HG02981 (cell line): ENCODE results near the gene RAB6B.

Experiments
- ATAC-seq: cut with Tn5 transposase; IDR thresholded peaks from one replicate; pipeline ENCODE4 v1.9.1; 2021; ENCODE audit warnings: mild to moderate bottlenecking, moderate library complexity; ENCODE audit not compliant: unreplicated experiment

Gene RAB6B

DNA sequence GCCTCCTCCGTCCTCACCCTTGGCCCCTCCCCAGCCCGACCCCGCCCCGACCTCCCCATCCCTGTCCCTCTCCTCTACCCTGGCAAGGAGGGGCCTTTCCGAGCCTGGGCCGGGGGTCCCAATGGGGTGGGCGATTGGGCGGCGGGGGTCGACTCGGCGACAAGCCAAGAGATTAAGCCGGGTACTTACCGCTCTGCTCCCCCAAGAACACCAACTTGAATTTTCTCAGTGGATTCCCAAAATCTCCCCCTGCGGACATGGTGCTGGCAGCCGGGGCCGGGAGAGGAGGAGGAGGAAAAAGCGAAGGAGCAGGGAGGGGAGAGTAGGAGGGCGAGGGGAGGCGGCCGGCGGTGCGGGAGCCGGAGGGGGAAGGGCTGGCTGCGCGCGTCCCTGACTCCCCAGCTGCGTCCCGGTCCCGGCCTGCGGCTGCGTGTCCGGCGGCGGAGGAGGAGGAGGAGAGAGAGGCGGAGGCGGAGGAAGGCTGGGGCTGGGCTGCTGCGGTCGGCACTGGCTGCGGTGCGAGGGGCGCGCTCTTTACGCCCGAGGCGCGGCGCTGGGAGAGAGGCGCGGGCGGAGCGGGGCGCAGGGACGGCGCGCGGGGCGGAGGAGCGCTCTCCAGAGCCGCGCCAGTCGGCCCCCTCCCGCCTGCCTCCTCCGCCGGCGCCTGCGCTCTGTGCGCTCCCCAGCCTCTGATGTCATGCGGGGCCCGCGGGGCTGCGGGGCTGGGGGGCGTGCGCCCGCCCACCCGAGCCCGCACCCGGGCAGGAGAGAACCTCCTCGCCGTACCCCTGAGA is at the start of gene RAB6B:
Gene RAB6B (minus strand): TSS at position 675 of the 794 bp plus-strand sequence. CDS start 416 bp downstream, at position 259.
- ATAC-seq, result no peak

DNA sequence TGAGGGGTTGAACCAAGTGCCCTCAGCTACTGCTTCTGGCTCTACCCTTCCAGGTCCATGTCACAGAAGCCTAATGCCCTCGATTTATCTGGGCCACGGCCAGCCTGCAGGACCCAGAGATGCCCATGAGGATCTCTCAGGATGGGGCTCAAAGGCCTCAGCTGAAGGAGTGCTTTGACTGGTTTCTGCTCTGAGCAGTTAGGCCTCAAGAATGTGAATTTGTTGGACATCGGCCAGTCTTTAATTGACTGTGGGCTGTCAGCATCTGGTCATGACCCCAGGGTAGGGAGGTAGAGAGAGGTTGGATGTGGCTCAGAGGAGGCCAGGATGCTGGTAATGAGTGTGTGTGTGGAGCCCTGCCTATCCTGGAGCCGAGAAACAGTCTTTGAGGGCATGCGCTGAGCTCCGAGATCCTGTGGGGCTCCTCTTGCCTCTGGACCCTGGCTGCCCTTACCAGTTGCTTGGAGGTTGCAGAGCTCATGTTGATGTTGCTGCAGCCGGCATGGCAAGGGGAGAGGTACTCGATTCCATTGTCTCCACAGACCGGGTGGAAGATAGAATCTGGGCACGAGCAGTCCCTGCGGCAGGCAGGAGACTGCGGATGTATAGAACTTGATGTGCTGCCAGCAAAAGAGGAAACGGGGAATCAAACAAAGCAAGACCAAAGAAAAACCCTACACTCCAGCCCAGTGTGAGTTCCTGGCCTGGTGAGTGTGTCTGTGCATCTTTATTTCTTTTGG is 49.1 kb upstream of the RAB6B start:
- ATAC-seq, result no peak

DNA sequence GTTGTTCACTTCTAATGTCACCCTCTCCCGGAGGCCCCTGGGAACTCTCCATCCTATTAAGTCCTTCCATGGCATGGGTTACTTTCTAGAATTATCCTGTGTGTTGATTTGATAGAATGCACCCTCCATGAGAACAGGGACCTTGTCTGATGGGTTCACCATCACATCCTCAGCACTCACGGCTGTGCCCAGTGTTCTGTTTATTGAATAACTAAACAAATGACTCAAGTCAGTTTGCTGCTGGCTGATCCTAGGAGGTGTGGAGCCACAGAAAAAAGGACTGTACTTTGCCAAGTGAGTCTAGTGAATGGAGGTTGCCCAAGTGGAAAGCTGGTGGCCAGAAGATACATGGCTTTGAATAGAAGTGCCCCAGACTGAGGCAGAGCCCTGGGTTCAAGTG is 48.5 kb upstream of the RAB6B start:
- ATAC-seq, result no peak

DNA sequence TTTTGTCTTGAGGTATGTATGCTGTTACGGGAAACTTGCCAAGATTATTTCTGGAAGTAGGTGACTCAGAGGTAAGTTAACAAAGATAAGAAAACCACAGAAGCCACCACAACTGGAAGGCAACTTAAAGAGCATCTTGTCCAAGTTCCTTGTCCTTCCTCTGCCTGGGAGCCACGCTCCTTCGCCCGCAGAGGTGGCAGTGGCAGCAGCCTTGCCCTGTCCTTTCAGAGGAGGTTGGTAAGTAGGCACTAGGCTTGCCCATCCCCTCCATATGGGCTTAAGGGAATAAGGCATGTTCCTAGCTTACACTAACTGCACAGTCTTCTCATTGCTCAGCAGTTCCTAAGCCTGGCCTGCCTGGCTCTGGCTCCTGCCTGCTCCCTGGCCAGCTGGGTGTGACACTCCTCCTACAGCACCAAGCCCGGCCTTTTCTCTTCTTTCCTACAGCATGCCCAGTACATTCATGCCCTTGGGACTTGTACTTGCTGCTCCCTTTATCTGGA is 48.0 kb upstream of the RAB6B start:
- ATAC-seq, result no peak

DNA sequence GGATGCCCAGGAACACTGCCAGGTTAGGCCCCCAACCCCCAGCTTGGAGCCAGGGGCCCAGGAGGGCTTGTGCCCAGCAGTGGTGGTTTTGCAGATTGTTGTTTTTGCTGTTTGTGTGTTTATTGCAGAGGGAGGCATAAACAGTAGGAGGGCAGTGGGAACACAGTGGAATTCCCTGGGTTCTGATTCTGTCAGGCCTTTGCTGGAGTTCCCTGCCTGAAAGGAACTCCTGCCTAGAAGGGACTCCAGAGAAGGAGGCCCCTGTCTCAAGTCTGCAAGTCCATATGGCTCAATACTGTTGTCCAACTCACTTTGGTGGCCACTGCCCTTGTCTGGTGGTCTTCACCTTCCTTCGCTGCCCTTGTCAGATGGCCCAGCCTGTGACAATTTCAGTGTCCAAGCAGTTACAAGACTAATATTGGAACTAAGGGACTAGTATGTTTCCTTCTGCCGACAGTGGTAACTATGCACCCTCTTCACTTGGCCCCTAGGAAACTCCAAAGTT is 47.4 kb upstream of the RAB6B start:
- no peak for ATAC-seq

DNA sequence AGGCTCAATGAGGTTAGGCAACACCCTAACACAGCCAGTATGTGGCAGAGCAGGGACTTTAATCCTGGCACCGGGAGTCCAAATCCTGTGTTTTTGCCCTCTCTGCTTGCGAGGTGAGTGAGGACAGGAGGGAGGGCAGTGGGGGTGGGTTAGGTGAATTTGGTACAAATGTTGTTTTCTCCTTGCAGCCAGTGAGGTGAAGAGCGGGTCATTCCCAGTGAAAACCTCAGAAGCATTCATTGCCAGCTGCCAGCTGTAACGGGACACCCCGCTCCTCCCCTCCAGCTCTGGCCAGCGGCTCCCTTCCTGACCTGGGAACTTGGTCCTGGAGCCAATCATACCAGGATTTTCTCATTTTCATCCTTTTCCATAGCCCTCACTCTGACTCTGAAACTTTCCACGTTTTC is 45.7 kb upstream of the RAB6B start:
- ATAC-seq, result no peak

DNA sequence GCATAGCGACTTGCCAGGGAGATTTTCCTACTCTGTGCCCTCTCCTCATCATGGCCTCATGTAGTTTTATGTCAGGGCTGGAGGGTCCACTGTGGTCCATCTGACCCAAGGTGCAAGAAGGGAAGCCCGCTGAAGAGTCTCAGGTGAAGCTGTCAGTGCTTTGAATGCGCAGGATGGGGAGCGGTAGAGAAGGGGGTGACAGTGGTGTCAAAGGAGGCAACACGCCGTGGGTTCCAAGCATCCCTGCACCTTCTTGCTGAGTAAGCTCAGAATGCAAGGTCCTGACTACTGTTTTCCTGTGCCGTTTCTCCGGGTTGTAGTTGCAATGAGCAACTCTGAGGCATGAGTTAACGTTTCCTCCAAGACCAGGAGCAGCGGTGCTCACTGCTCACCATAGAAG is 44.9 kb upstream of the RAB6B start:
- ATAC-seq, result no peak

DNA sequence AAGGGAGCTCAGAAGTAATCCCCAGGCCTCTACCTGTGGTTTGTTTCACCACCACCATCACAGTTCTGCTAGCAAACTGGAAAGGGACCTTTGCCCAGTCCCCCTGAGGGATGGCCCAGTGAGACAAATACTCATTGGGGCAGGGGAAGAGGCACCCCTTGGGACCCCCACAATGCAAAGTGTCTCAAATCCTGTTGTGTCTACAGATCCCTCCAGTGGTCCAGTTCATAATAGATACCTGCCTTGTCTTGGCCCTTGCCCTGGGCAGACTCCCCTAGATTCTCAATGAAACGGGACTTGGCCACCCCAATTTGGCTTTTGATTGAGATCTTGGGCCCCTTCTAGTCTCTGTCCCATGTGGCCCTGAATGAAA is 43.8 kb upstream of the RAB6B start:
- no peak for ATAC-seq

DNA sequence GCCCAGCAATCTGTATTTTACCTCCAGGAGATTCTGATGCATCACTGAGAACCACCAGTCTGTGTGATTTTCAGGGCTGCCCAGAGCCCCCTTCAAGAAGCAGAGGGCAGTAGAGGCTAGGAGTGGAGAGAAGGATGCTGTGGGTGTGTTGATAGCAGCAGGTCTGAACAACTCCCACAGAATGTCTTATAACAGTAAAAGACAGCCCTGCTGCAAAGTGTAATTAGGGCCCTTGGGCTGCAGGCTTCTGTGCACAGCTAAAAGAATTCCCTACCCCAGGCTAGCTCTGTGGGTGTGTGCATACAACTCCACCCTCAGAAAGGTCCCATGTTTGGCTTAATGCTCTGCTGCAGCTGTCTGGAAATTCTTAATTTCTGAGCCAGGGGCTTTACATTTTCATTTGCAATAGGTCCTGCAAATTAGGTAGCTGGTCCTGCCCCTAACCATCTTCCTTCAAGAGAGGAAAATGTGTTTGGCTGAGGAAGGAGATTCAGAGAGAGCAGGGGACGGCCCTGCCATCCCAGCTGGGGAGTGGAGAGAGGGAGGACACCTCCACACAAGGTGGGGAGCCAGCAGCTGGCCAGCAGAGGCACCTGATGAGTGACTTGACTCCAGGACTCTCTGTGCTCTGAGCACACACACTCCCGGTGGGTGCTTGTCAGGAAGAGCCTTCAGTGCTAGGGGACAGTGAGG is 43.2 kb upstream of the RAB6B start:
- ATAC-seq, result no peak

DNA sequence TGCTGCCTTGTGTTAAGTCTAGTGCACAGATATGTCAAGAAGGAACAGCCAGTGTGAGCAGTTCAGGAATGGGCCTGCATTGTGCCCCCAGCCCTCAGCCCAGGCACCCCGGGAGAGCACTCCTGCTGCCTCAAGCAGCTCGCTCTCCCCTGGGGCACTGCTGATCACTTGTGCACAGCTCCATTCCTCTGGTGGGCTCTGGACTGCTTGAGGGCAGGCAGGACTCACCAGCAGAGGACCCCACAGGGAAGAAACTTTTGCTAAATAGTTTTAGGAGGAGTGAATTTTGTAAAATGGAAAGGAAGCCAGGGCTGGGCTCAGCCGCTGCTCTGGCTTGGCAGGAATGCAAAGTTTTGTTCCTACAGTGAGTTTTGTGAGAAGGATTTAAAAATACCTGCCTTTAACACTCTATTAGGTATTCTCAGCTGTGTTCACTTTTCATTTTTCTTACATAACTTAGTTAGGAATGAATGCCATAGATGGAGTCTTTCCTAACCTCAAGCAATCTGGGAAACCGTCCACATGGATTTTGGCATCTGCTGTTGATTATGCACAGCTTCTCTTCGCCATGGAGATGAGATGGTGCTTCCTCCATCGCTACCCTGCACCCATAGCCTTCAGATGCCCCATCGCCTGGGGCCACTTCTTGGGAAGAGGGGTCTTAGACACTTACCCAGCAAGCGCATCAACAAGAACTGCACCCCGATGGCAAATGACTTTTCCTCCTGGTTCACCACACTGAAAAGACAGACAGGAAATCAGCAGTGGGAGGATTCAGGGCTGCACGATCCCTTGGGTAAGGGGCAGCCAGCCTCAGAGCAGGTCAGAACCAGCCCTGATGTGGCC is 42.3 kb upstream of the RAB6B start:
- no peak for ATAC-seq

DNA sequence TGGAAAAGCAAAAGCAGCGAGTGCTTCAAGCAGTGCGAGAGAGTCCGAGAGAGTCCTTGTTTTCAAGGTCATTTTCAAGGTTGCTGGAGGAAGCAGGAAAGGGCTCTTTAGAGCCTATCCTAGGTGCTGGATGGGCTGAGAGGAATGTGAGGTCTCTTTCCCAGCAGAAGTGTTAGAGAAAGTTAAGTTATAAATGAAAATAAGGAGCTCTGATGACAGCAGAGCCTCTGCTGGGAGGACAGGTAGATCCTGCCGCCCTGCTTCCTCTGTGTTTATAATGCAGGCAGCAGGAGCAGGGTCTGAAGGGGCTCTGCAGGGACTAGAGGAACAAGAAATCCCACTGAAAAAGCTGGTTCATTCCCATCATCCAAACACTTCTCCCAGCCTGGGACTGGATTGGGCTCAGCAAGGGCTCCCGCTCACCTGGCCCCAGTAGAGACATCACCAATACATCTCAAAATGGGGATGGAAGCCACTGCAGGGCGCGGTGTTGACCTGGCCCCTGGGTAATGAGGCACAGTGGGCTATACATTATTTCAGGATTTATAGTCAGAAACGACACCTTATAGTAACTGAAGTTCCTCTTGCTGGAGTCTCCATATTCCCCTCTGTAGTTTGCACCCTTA is 41.5 kb upstream of the RAB6B start:
- ATAC-seq, result no peak

DNA sequence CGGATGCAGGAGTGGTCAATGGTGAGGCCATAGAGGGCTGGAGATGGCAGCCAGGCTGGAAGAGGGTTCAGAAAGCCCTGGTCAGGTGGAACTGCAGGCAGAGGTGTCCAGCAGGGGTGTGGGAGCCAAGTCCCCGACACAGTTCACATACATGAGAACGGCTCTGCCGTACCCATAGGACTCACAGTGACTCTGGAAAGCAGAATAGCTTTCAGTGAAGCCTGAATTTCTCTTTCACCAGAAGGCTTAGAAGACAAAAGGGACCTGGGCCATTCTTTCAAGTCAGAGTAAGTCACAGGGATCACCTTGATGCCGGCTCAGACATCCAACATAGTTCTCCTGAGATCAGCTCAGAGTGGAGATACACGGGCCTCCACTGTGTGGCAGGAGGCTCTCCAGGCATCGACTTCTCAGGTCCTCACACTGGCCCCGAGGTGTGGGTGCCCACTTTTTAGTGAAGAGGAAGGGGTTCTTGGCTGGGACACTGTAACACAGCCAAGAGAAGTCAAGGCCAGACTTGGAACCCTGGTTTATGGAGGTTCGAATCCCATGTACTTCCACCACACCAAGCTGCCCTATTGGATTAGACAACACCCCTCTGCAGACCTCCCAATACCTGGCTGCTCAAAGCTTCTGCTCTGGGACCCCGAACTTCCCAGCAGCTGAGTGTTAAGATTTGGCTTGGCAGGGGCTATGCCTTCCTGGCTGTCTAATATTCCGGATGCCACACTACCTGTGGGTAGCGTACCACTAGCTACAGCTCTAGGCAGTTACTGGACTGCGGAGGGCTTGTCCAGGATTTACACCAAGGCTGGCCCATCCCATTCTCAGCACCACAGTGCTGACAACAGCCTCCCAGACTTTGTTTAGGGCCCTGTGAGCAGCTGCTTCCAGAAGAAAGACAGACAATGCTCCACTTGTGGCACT is 40.4 kb upstream of the RAB6B start:
- ATAC-seq, result no peak

DNA sequence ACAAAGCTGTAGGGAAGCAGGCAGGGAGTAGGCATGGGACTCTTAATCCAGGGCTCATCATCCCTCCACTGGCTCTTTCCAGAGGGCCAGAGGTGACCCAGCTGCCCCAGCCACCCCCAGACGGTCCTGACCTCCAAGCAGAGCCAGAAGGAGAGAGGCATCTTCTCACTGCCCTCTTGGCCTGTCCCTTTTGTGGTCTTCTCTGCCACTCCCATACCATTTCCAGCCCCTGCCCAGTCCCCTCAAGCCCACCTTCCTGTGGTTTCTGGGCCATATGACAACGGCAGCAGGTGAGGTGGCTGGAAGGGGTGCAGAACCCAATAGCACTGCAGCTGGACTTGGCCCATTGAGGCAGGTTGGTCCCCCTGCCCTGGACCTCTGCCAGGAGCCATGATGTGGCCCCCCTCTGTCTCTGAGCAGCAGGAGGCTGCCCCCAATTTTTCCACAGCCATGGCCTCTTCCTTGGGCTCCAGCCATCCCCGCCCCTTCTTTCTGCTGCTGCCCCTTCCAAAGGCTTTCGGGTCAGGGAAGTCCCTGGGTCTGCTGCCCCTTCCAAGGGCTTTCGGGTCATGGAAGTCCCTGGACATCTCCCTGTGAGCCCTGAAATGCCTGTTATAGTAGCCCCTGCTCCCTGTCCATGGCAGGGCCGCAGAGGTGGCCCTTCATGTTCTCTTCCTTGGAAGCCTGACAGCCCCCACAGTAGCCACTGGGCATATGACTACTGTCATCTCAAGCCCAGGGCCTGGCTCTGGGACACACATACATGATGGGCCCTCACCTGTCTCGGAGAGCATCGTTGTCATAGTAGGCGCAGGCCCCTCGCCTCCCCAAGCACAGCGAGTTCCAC is 39.5 kb upstream of the RAB6B start:
- no peak for ATAC-seq

DNA sequence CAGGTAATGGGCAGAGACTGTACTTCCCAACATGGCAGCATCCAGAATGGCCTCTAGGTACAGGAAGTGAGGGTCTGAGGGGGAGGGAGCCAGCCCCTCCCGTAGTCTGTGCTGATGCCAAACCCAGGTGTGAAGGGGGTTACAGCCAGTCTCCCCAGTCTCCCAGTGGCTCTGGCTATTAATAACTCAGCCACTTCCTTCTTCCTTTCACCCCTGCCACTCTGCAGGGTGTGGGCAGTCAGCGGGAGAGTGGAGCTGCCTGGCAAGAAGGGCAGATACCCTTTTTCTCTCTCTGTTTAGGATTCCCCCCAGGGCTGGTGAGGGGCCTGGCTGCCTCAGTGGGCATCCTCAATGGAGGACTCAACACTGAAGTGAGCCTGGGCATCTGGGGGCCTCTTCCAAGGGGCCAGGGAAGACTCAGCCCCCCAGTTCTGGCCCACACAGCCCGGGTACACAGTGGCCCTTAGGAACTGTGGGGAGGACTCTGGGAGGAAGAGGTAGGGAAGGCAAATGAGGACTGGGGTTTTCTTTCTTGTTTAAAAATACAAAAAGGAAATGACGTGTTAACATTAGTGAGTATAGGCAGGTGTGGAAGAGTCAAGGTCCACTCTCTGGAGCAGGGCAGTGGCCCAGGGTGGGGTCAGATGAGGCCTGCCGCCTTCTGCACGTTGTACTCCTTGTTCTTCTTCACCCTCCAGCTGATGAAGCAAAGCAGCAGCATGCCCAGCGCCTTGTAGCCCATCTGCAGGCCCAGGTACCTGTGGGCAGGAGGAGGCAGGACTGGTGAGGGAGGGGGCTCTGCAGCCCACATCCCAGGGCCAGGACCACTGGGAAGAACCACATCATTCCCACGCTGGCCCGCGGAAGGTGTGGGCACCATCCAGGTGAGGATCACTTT is 38.6 kb upstream of the RAB6B start:
- no peak for ATAC-seq

DNA sequence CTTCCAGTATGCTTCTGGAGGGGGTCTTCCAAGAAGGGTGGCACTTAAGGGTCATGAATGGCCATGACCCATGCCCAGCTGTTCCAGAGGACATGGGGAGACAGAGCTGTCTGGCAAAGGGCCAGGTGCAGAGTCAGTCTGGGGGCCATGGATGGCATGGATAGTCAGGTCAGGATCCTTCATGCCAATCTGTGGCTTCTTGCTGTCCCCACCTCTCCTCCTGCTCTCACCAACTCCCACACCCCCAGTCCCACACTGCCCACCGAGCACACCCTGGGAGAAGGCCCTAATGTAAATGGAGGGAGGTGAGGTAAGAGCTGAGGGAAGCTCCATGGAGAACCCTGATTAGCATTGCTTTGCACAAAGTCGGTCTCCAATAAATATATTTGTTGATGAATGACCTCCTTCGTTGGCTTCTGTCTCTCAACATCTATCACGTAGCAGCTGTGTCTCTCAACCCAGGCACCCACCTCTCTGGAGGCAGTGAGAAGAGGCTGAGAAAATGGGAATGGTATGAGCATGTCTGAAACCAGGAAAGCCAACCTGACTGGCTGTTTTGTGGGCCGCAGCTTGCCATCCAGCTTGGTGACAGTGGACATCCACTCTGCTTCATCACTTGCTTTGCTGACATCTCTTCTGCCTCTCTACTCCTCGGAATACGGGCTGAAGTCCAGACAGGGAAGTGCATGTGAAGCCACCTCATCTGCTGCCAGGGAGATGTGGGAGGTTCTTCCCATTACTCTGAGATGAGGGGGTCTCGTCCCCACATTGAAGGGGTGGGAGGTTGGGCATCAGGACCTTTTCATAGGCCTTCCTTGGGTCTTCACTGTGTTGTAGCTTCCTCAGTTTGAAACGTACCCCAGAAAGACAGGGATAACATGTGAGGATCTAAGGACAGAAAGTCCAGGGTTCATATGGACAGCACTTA is 37.7 kb upstream of the RAB6B start:
- no peak for ATAC-seq

DNA sequence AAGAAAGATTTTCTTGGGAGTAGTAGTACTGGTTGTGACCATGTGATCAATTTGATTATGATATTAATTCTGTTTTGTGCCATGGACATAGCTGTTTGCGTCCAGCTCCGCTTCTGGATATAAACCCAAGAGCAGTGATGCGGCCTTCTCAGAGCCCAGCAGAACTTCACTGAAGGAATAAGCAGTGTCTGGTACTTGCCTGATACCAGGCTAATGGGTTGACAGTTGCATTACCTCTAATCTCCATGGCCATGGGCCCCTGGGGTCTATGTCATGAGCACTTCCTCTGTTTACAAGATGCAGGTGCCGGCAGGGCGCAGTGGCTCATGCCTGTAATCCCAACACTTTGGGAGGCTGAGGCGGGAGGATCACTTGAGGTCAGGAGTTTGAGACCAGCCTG is 36.3 kb upstream of the RAB6B start:
- no peak for ATAC-seq
